HEK293T (cell line): ENCODE results near the gene OR2V2.

Experiments
- CTCF ChIA-PET: fragments of 350-600 bp; formaldehyde crosslinking; extraction: SDS; loops from one replicate; lab custom pipeline; 2021; ENCODE audit warnings: antibody characterized with exemption, inconsistent platforms; lab: Yijun Ruan, JAX
- POLR2A ChIA-PET: fragments of 350-600 bp; formaldehyde crosslinking; extraction: SDS; loops from one replicate; lab custom pipeline; 2020; ENCODE audit warnings: antibody characterized with exemption, inconsistent platforms; lab: Yijun Ruan, JAX
- DNase-seq: peaks from one replicate; pipeline ENCODE4 v3.0.0; 2012; ENCODE audit warnings: mixed read lengths; ENCODE audit errors: extremely low spot score
- ARNT ChIP-seq: fragments of 450-650 bp; IDR thresholded peaks from 2 replicates; pipeline ENCODE4 v1.6.1; 2017; ENCODE audit warnings: mild to moderate bottlenecking
- BHLHE40 ChIP-seq: fragments of 450-650 bp; IDR thresholded peaks from 2 replicates; pipeline ENCODE4 v1.6.1; 2016; ENCODE audit warnings: mild to moderate bottlenecking, moderate library complexity, borderline replicate concordance
- CTBP1 ChIP-seq: fragments of 450-650 bp; IDR thresholded peaks from 2 replicates; pipeline ENCODE4 v1.6.1; 2016; ENCODE audit warnings: borderline replicate concordance
- ELF4 ChIP-seq: fragments of 450-650 bp; IDR thresholded peaks from 2 replicates; pipeline ENCODE4 v1.6.1; 2017; ENCODE audit warnings: antibody characterized with exemption
- FOXA1 ChIP-seq: fragments of 450-650 bp; IDR thresholded peaks from 2 replicates; pipeline ENCODE4 v1.6.1; 2016; ENCODE audit warnings: mild to moderate bottlenecking
- FOXK2 ChIP-seq: fragments of 450-650 bp; IDR thresholded peaks from 2 replicates; pipeline ENCODE4 v1.6.1; 2016; ENCODE audit warnings: mild to moderate bottlenecking
- FOXM1 ChIP-seq: fragments of 450-650 bp; IDR thresholded peaks from 2 replicates; pipeline ENCODE4 v1.6.1; 2017; ENCODE audit warnings: mild to moderate bottlenecking, borderline replicate concordance
- HDGF ChIP-seq: fragments of 450-650 bp; IDR thresholded peaks from 2 replicates; pipeline ENCODE4 v1.6.1; 2017; ENCODE audit warnings: antibody characterized with exemption, borderline replicate concordance
- L3MBTL2 ChIP-seq: fragments of 450-650 bp; conservative IDR thresholded peaks from 2 replicates; pipeline ENCODE4 v1.6.1; 2016; ENCODE audit warnings: mild to moderate bottlenecking
- LEF1 ChIP-seq: fragments of 450-650 bp; IDR thresholded peaks from 2 replicates; pipeline ENCODE4 v1.6.1; 2017; ENCODE audit warnings: mild to moderate bottlenecking, borderline replicate concordance
- NFRKB ChIP-seq: fragments of 450-650 bp; IDR thresholded peaks from 2 replicates; pipeline ENCODE4 v1.6.1; 2016; ENCODE audit warnings: mild to moderate bottlenecking, moderate library complexity
- PKNOX1 ChIP-seq: fragments of 450-650 bp; IDR thresholded peaks from 2 replicates; pipeline ENCODE4 v1.6.1; 2016
- SP1 ChIP-seq: fragments of 450-650 bp; IDR thresholded peaks from 2 replicates; pipeline ENCODE4 v1.6.1; 2017
- SUZ12 ChIP-seq: fragments of 450-650 bp; IDR thresholded peaks from 2 replicates; pipeline ENCODE4 v1.6.1; 2016; ENCODE audit warnings: mild to moderate bottlenecking
- TARDBP ChIP-seq: fragments of 450-650 bp; IDR thresholded peaks from 2 replicates; pipeline ENCODE4 v1.6.1; 2016
- ZNF384 ChIP-seq: fragments of 450-650 bp; IDR thresholded peaks from 2 replicates; pipeline ENCODE4 v1.6.1; 2016

Gene OR2V2

GRCh38 chr5:181138258-181138657, 9.1 kb upstream of the OR2V2 start:
- ChIA-PET CTCF (interaction anchor here (0.7 to 0.9 kb wide), 2 partner anchors 9 to 136 kb away, joined by 4 read pairs; no protein-coding TSS in a partner anchor), POLR2A (no interaction called here)
- no peak for TF ChIP-seq TARDBP
- TF ChIP-seq FOXA1 = no peak
- DNase-seq = no peak

GRCh38 chr5:181140766-181141165, 6.6 kb upstream of the OR2V2 start:
- POLR2A ChIA-PET = no interaction called here
- CTCF ChIA-PET = no interaction called here
- DNase-seq = no peak
- TF ChIP-seq FOXK2 = no peak
- TF ChIP-seq L3MBTL2 = no peak
- TF ChIP-seq TARDBP = no peak
- no peak for TF ChIP-seq LEF1
- TF ChIP-seq NFRKB = no peak
- TF ChIP-seq SUZ12 = no peak
- TF ChIP-seq HDGF = no peak
- no peak for TF ChIP-seq ARNT
- TF ChIP-seq CTBP1 = no peak
- TF ChIP-seq BHLHE40 = no peak
- no peak for TF ChIP-seq PKNOX1
- TF ChIP-seq FOXA1 = no peak
- TF ChIP-seq ZNF384 = no peak
- no peak for TF ChIP-seq SP1
- no peak for TF ChIP-seq ELF4
- no peak for TF ChIP-seq FOXM1

- CTCF ChIA-PET = no interaction called here
- no peak for TF ChIP-seq ZNF384
- no peak for TF ChIP-seq ELF4
- TF ChIP-seq BHLHE40 = no peak
- TF ChIP-seq L3MBTL2 = no peak
- POLR2A ChIA-PET = no interaction called here
- DNase-seq = no peak
Observed at GRCh38 chr5:181142054-181142453, 5.3 kb upstream of the OR2V2 start.

- POLR2A ChIA-PET = no interaction called here
- DNase-seq = no peak
- no peak for TF ChIP-seq SUZ12
- TF ChIP-seq ZNF384 = no peak
- no peak for TF ChIP-seq TARDBP
- no peak for TF ChIP-seq LEF1
- TF ChIP-seq FOXA1 = no peak
- TF ChIP-seq ELF4 = no peak
- TF ChIP-seq CTBP1 = no peak
- no peak for TF ChIP-seq L3MBTL2
- TF ChIP-seq ARNT = no peak
- TF ChIP-seq HDGF = no peak
- TF ChIP-seq FOXM1 = no peak
- no peak for TF ChIP-seq FOXK2
- TF ChIP-seq SP1 = no peak
- no peak for TF ChIP-seq PKNOX1
- no peak for TF ChIP-seq BHLHE40
- TF ChIP-seq NFRKB = no peak
- CTCF ChIA-PET = no interaction called here
Observed at GRCh38 chr5:181145133-181145532, 2.3 kb upstream of the OR2V2 start.

- DNase-seq = no peak
- TF ChIP-seq L3MBTL2 (no peak), NFRKB (no peak)
- ChIA-PET POLR2A (no interaction called here), CTCF (no interaction called here)
Observed at GRCh38 chr5:181149355-181149754, 2.0 kb downstream of the OR2V2 start.

GRCh38 chr5:181149806-181150733, 2.7 kb downstream of the OR2V2 start:
- POLR2A ChIA-PET = no interaction called here

GRCh38 chr5:181151146-181151545, 3.8 kb downstream of the OR2V2 start:
- no peak for TF ChIP-seq FOXM1
- no peak for TF ChIP-seq SUZ12
- no peak for TF ChIP-seq PKNOX1
- no peak for TF ChIP-seq ARNT
- no peak for TF ChIP-seq ELF4
- TF ChIP-seq NFRKB = no peak
- TF ChIP-seq FOXK2 = no peak
- TF ChIP-seq SP1 = no peak
- TF ChIP-seq CTBP1 = no peak
- no peak for TF ChIP-seq LEF1
- no peak for TF ChIP-seq HDGF
- TF ChIP-seq TARDBP = no peak
- ChIA-PET POLR2A (no interaction called here), CTCF (interaction anchor here (0.6 kb wide), 2 partner anchors 10 to 372 kb away, joined by 3 to 5 read pairs; no protein-coding TSS in a partner anchor)
- DNase-seq = no peak

More at GRCh38 chr5:181149806-181150733, 2.7 kb downstream of the OR2V2 start:
- DNase-seq = no peak
- TF ChIP-seq ELF4 = no peak
- TF ChIP-seq FOXA1 = no peak
- TF ChIP-seq L3MBTL2 = no peak
- CTCF ChIA-PET = no interaction called here
